Activated naive CD4-positive, alpha-beta T cell treated with Interleukin-2 at 50 U/mL for 16 hours (primary cell): ENCODE measurements around the gene STEAP3.

Source experiments
- DNase-seq: peaks from one replicate; pipeline ENCODE4 v3.0.0-alpha.2; 2020

Gene STEAP3

GRCh38 chr2:119249311-119249710 lies 25.7 kb downstream of the STEAP3 start:
- DNase-seq: no peak

GRCh38 chr2:119249855-119250717 lies 26.5 kb downstream of the STEAP3 start:
- DNase-seq: no peak

- DNase-seq: no peak
Measured at GRCh38 chr2:119250718-119251290, 27.2 kb downstream of the STEAP3 start.

GRCh38 chr2:119251652-119252051 lies 28.0 kb downstream of the STEAP3 start:
- no peak for DNase-seq

- DNase-seq: no peak
Measured at GRCh38 chr2:119252186-119253113, 28.8 kb downstream of the STEAP3 start.

GRCh38 chr2:119253114-119253702 lies 29.6 kb downstream of the STEAP3 start:
- no peak for DNase-seq

GRCh38 chr2:119253760-119254600 lies 30.3 kb downstream of the STEAP3 start:
- DNase-seq: no peak

- DNase-seq: no peak
Measured at GRCh38 chr2:119254601-119255080, 31.0 kb downstream of the STEAP3 start.

GRCh38 chr2:119255760-119256581 lies 32.3 kb downstream of the STEAP3 start:
- no peak for DNase-seq

GRCh38 chr2:119256582-119256921 lies 32.9 kb downstream of the STEAP3 start:
- no peak for DNase-seq

GRCh38 chr2:119257198-119257597 lies 33.6 kb downstream of the STEAP3 start:
- DNase-seq: no peak

- DNase-seq: no peak
Measured at GRCh38 chr2:119259296-119259860, 35.7 kb downstream of the STEAP3 start.

GRCh38 chr2:119260646-119261492 lies 37.2 kb downstream of the STEAP3 start:
- no peak for DNase-seq

GRCh38 chr2:119261493-119262225 lies 38.0 kb downstream of the STEAP3 start:
- no peak for DNase-seq

GRCh38 chr2:119263025-119263424 lies 39.4 kb downstream of the STEAP3 start:
- no peak for DNase-seq

GRCh38 chr2:119263656-119264055 lies 40.0 kb downstream of the STEAP3 start:
- no peak for DNase-seq

GRCh38 chr2:119264781-119265692 lies 41.4 kb downstream of the STEAP3 start:
- peak; percentile 12 for DNase-seq

- DNase-seq: no peak
Measured at GRCh38 chr2:119265693-119266066, 42.0 kb downstream of the STEAP3 start.
